PC-3 (cell line): ENCODE results near the gene CABP1. TPM values are rescaled to one million over a fixed set of nuclear protein-coding genes. Genes with fewer than 3 reads are reported as not detected.

Experiments used
- ATAC-seq: fragments of 200-7000 bp; cut with Tn5 transposase; 2 replicates; pipeline ENCODE4 v1.9.1; 2020; ENCODE audit warnings: mild to moderate bottlenecking, moderate library complexity
- BruUV-seq: library from RNA; stranded (reverse); fragments of 400-500 nt; replicated peaks from 2 replicates; lab custom pipeline; 2021; lab: Mats Ljungman, UMichigan
- CTCF ChIA-PET: fragments of 300-600 bp; sonication (Branson Sonifier 250); formaldehyde crosslinking; loops from one replicate; lab custom pipeline; 2022; ENCODE audit warnings: antibody characterized with exemption; lab: Charles Lee
- POLR2A ChIA-PET: fragments of 300-600 bp; sonication (Branson Sonifier 250); formaldehyde crosslinking; loops from one replicate; lab custom pipeline; 2022; ENCODE audit warnings: antibody characterized with exemption; ENCODE audit not compliant: unreplicated experiment; lab: Charles Lee
- DNase-seq: peaks from one replicate; pipeline ENCODE4 v3.0.0-alpha.2; 2015
- H2AFZ ChIP-seq: fragments of 300-600 bp; sonication (generic); 2 replicates; pipeline ENCODE4 v1.6.0; 2016; ENCODE audit warnings: antibody characterized with exemption, low read length
- H3F3A ChIP-seq: fragments of 300-600 bp; sonication (generic); one replicate; pipeline ENCODE4 v1.6.0; 2017; ENCODE audit warnings: antibody characterized with exemption, low read length, control low read depth, mild to moderate bottlenecking; ENCODE audit not compliant: unreplicated experiment
- H3K27ac ChIP-seq: fragments of 300-600 bp; sonication (generic); 2 replicates; pipeline ENCODE4 v1.5.1; 2016; ENCODE audit warnings: mild to moderate bottlenecking, low read length
- H3K27me3 ChIP-seq: fragments of 300-600 bp; sonication (generic); 2 replicates; pipeline ENCODE4 v1.6.1; 2016; ENCODE audit warnings: low read length, mixed read lengths
- H3K36me3 ChIP-seq: fragments of 300-600 bp; sonication (generic); 2 replicates; pipeline ENCODE4 v1.6.1; 2016; ENCODE audit warnings: low read depth, mixed run types, low read length, mixed read lengths
- H3K4me1 ChIP-seq: fragments of 300-600 bp; sonication (generic); 2 replicates; pipeline ENCODE4 v1.5.1; 2016; ENCODE audit warnings: low read length; ENCODE audit not compliant: insufficient read depth
- H3K4me2 ChIP-seq: fragments of 300-600 bp; sonication (generic); 2 replicates; pipeline ENCODE4 v1.6.0; 2016; ENCODE audit warnings: low read length
- H3K4me3 ChIP-seq: fragments of 300-600 bp; sonication (generic); 2 replicates; pipeline ENCODE4 v1.5.1; 2016; ENCODE audit warnings: mild to moderate bottlenecking, low read length, mixed read lengths
- H3K79me2 ChIP-seq: fragments of 300-600 bp; sonication (generic); 2 replicates; pipeline ENCODE4 v1.6.1; 2017; ENCODE audit warnings: low read length, mixed read lengths
- H3K9ac ChIP-seq: fragments of 300-600 bp; sonication (generic); 2 replicates; pipeline ENCODE4 v1.6.0; 2016; ENCODE audit warnings: mild to moderate bottlenecking, low read length
- H3K9me2 ChIP-seq: fragments of 300-600 bp; sonication (generic); replicated peaks from 2 replicates; pipeline ENCODE4 v1.6.1; 2016; ENCODE audit warnings: mixed run types, low read length, mixed read lengths
- H3K9me3 ChIP-seq: fragments of 300-600 bp; sonication (generic); 2 replicates; pipeline ENCODE4 v1.6.1; 2016; ENCODE audit warnings: low read length, mixed read lengths
- H4K20me1 ChIP-seq: fragments of 300-600 bp; sonication (generic); 2 replicates; pipeline ENCODE4 v1.6.1; 2016; ENCODE audit warnings: low read length, mixed read lengths
- EZH2 ChIP-seq: fragments of 300-600 bp; sonication (generic); IDR thresholded peaks from one replicate; pipeline ENCODE4 v1.6.1; 2017; ENCODE audit warnings: antibody characterized with exemption, mild to moderate bottlenecking, low read length; ENCODE audit not compliant: unreplicated experiment
- EZH2phosphoT487 ChIP-seq: fragments of 300-600 bp; sonication (generic); IDR thresholded peaks from 2 replicates; pipeline ENCODE4 v1.6.1; 2018; ENCODE audit warnings: mild to moderate bottlenecking, antibody characterized with exemption, low read length, borderline replicate concordance
- intact Hi-C: fragments of 100-400 bp; cut with micrococcal nuclease; formaldehyde crosslinking; loops from 2 replicates; pipeline ENCODE4 v1.9.0; 2023
- total RNA-seq: library from RNA; depleted of rRNA; stranded (reverse); fragments of >200 nt; gene quantifications from 2 replicates; pipeline ENCODE4 v1.2.3, GENCODE V29; 2014
- TF ChIP-seq, protein P1 (sequence below): fragments of 300-600 bp; sonication (generic); conservative IDR thresholded peaks from 2 replicates; pipeline ENCODE4 v1.5.1; 2017; ENCODE audit warnings: antibody characterized with exemption, low read depth, mild to moderate bottlenecking, low read length

The CABP1 gene
- total RNA-seq, 1 experiment from 2014 or later, result not detected

DNA sequence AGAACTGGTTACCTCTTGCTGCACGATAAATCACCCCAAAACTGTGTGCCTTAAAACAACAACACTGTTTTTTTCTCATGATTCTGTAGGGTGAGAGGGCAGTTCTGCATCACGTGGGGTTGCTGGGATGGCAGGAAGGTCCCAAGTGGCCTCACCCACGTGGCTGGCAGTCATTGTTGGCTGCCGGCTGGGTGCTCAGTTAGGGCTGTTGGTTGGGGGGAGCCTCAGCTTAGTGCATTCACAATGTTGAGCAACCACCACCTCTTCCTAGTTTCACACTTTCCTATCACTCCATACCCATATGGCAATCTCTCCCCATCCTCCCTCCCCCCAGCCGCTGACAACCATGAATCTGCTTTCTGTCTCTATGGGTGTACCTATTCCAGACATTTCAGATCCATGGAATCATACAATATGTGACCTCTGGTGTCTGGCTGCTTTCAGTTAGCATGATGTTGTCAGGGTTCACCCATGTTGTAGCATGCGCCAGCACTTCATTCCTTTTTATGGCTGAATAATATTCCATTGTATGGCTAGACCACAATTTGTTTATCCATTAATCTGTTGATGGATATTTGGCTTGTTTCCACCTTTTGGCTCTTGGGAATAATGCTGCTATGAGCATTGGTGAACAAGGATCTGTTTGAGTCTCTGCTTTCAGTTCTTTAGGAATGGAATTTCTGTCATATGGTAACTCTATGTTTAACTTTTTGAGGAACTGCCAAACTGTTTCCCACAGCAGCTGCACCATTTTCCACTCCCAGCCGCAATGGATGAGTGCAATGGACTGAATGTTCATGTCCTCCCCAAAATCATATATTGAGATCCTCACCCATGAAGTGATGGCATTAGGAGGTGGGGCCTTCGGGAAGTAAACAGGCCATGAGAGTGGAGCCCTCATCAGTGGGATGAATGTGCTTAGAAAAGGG, 48.0 kb upstream of the CABP1 start:
- no peaks in the 10 kb centered on the region for H3F3A ChIP-seq
- intact Hi-C loops, result no loop called here
- H3K9me3 ChIP-seq, result no peaks in the 10 kb centered on the region
- no peaks in the 10 kb centered on the region for H4K20me1 ChIP-seq
- ChIA-PET CTCF (no interaction called here), POLR2A (no interaction called here)
- H3K4me1 ChIP-seq, result no peaks in the 10 kb centered on the region
- H3K4me3 ChIP-seq, result no peak overlapping the region
- no peaks in the 10 kb centered on the region for H3K79me2 ChIP-seq
- H3K9ac ChIP-seq, result no peak overlapping the region
- no peaks in the 10 kb centered on the region for H3K9me2 ChIP-seq
- ATAC-seq (no peak), DNase-seq (no peak)
- BruUV-seq, result no TSS peak
- H3K36me3 ChIP-seq, result no peaks in the 10 kb centered on the region
- H3K27ac ChIP-seq, result no peak overlapping the region
- no peaks in the 10 kb centered on the region for H3K27me3 ChIP-seq
- no peak for TF ChIP-seq EZH2
- TF ChIP-seq EZH2phosphoT487, result no peak
- no peak overlapping the region for H2AFZ ChIP-seq
- no peak overlapping the region for H3K4me2 ChIP-seq

DNA sequence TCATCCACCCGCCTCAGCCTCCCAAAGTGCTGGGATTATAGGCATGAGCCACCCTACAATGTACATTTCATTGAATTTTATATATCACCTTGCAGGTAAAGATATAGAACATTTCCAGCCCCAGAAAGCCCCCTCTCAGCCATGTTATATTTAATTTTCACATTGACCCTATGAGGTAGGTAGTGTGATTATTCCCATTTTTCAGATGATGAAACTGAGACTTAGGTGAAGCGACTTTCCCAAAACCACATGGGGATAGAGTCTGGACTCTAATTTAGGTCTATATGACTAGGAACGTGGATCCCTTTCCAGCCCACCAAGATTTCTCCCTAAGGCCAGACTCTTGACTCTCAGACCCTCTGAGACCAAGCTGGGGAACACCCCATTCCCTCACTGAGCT, 43.5 kb upstream of the CABP1 start:
- Histone ChIP-seq H4K20me1 (no peaks in the 10 kb centered on the region), H3K9me3 (no peaks in the 10 kb centered on the region), H3F3A (no peaks in the 10 kb centered on the region), H3K36me3 (no peaks in the 10 kb centered on the region), H3K4me1 (peaks cover 6% of the 10 kb centered on the region), H2AFZ (no peak overlapping the region), H3K9ac (no peak overlapping the region), H3K4me2 (no peak overlapping the region), H3K27me3 (no peaks in the 10 kb centered on the region), H3K4me3 (no peak overlapping the region), H3K27ac (no peak overlapping the region), H3K9me2 (no peaks in the 10 kb centered on the region), H3K79me2 (no peaks in the 10 kb centered on the region)
- intact Hi-C loops, result no loop called here
- TF ChIP-seq, protein P1, sequence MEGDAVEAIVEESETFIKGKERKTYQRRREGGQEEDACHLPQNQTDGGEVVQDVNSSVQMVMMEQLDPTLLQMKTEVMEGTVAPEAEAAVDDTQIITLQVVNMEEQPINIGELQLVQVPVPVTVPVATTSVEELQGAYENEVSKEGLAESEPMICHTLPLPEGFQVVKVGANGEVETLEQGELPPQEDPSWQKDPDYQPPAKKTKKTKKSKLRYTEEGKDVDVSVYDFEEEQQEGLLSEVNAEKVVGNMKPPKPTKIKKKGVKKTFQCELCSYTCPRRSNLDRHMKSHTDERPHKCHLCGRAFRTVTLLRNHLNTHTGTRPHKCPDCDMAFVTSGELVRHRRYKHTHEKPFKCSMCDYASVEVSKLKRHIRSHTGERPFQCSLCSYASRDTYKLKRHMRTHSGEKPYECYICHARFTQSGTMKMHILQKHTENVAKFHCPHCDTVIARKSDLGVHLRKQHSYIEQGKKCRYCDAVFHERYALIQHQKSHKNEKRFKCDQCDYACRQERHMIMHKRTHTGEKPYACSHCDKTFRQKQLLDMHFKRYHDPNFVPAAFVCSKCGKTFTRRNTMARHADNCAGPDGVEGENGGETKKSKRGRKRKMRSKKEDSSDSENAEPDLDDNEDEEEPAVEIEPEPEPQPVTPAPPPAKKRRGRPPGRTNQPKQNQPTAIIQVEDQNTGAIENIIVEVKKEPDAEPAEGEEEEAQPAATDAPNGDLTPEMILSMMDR, result no peak
- TF ChIP-seq EZH2phosphoT487, result no peak
- no peak for TF ChIP-seq EZH2
- no peak for ATAC-seq
- ChIA-PET CTCF (no interaction called here), POLR2A (no interaction called here)
- DNase-seq, result no peak
- BruUV-seq, result no TSS peak

- H3K27ac ChIP-seq, result no peak overlapping the region
- CTCF ChIA-PET, result no interaction called here
- no peak overlapping the region for H3K4me2 ChIP-seq
- TF ChIP-seq EZH2, result no peak
- no peak for TF ChIP-seq EZH2phosphoT487
- TF ChIP-seq, protein P1, result no peak
- ATAC-seq, result no peak
- BruUV-seq, result no TSS peak
- H3K27me3 ChIP-seq, result no peaks in the 10 kb centered on the region
- H3K4me3 ChIP-seq, result no peak overlapping the region
- intact Hi-C loops, result no loop called here
- no peaks in the 10 kb centered on the region for H4K20me1 ChIP-seq
- H3K36me3 ChIP-seq, result no peaks in the 10 kb centered on the region
- H3F3A ChIP-seq, result no peaks in the 10 kb centered on the region
- DNase-seq, result no peak
- H3K9me3 ChIP-seq, result no peaks in the 10 kb centered on the region
- POLR2A ChIA-PET, result no interaction called here
- H3K9ac ChIP-seq, result no peak overlapping the region
- no peaks in the 10 kb centered on the region for H3K79me2 ChIP-seq
- no peaks in the 10 kb centered on the region for H3K9me2 ChIP-seq
- no peak overlapping the region for H2AFZ ChIP-seq
- H3K4me1 ChIP-seq, result peaks cover 6% of the 10 kb centered on the region
Measured at GRCh38 chr12:120597861-120598260, 42.6 kb upstream of the CABP1 start.
